HG02885 (cell line): ENCODE data around the gene SKP2.
"Not testable (repeated sequence)": the region's sequence is repeated elsewhere in the genome, so short reads cannot be mapped to it uniquely, and the experiment has no call there.

Experiments
- ATAC-seq: cut with Tn5 transposase; IDR thresholded peaks from one replicate; pipeline ENCODE4 v1.9.1; 2021; ENCODE audit warnings: mild to moderate bottlenecking; ENCODE audit not compliant: unreplicated experiment, poor library complexity

SKP2 gene

DNA sequence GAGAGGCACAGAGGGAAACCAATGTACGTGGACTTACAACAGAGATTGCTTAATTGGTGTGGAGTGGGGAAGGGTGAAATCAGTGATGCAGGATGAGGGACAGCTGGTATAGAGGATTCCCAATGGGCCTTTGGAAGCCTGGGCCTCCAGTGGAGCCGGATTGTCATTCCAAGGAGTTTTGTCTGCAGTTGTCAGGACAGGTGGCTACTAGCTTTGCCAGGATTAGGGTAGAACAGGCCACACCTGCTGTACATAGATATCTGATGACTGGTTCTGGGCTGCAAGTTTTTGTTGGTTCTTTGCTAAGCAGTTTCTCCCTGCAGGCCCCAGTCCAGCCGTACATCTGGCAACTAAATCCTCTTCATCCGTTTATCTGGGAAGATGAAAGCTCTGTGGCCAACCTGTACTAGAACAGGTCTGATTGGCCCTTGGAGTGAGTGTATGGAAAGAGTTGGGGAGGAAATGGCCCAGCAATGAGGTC, 4.2 kb downstream of the SKP2 start:
- no peak for ATAC-seq

DNA sequence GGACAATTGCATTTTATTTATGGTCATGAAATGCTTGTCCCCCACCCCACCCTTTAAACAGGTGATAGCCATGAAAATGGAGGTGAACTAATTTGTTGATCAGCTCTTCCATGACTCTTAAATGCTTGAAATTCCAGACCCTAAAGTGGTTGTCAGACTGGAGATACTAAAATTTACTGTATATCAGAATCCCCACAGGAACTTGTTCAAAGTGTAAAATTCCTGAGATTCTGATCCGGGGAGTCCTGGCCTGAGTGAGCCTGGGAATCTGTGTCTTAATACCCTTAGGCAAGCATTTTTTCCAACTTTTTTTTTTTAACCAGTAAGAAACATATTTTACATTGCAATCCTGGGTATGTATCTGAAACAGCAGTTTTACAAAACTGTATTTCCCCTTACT, 4.7 kb downstream of the SKP2 start:
- no peak for ATAC-seq

DNA sequence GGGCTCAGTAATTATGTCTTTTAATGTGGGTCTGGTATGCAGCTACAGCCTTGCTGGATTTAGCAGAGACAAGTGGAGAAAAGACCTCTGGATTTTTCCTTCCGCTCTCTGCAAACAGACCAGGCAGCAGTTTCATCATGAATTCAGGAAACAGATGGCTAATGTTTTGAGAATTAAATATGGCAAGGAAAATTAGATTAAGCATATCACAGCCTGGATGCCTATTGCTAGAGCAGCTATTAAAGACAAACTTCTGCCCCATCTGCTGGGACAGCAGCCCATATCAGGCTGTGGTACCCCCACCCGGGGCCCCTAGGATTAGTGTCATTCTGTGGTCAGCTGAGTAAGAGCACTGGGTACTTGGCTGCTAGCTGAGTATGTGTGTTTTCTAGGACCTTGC, 6.2 kb downstream of the SKP2 start:
- no peak for ATAC-seq

DNA sequence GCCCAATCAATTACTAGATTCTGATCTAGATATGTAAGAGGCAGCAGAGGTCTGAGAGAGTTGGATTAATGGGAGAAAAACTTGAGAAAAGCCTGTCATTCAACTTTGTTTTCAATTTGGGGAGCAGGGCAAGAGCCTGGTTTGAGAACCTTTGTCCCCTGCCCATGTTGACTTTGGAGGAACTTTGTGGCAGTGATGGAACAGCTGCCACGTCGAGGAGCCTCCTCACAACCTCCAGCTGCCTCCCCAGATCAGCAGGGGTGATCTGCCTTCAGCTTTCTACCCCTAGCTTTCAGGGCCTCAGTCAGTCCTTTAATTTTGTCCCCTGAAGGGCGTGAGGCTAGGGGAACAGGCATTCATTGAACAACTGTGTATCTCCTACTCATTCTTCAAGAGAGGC, 8.7 kb downstream of the SKP2 start:
- ATAC-seq, result no peak

DNA sequence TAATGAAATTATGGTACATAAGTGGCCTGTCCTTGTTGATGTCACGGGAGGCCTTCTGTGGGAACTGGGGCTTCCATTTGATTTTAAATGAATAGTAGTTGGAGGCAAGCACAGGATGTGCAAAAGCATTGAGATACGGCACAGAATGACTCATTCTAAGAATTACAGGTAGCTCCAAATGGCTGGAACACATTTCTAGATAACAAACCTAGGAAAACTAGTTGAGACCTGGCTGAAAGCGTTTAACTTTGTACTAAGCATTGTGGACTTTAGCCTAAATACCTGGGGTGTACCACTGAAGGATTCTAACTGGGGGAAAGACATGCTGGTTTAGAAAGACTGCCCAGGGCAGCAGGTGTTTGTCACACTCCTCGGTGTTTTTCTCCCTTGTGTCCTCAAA, 9.4 kb downstream of the SKP2 start:
- ATAC-seq, result no peak

DNA sequence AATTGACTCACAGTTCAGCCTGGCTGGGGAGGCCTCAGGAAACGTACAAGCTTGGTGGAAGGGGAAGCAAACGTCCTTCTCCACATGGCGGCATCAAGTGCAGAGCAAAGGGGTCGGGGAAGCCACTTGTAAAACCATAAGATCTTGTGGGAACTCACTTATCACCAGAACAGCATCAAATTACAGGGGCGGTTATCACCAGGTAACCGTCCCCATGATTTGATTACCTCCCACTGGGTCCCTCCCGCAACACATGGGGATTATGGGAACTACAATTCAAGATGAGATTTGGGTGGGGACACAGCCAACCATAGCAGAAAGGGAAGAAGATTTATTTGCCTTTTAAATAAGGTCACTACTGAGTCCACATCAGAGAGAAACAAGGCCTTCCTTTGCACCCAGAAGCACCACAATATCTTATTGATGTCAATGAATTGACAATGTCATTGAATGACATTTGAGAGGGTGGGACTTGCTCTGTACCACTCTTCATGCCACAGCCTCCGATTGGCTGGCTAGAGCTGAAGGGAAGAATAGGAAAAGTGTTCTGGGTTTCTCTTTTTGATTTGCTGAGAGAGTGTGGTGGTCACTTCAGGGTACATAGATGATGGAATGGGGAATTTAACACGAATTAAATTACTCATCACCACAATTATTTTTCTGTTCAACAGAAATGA, 11.0 kb downstream of the SKP2 start:
- ATAC-seq, result no peak

DNA sequence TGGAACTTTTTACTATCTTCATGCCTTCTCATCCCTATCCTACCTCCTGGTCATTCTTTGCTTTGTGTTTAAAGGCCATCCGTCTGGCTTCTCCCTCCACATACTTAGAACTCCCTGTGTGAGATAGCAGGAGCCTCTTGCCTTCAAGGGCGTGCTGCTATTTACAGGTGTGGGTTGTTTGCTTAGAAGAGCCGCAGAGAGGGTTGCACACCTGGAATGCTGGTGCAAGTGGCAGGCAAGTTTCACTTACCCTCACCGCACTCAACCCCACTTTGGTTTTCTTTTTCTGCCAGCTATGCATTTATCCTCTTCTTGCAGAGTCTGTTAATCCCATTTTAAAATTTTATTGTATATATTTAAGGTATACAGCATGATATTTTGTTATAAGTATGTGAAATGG, 12.6 kb downstream of the SKP2 start:
- no peak for ATAC-seq

DNA sequence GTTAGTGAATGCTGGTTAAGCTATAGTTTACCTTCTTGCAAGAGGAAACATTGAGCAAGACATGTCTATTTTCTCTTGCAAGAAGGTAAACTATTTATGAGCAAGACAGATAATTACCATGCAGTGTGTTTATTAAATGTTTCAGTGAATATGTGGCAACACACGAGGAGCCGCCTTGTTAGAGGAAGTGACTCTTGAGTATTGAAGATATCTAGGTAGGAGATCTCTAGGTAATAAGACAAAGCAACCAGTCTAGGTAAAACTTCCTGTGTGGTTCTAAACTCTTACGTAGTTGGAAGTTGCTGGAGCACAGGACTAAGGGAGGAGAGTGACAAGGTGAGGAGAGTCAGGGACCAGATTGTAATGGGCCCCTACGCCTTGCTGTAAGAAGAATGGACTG, 16.8 kb downstream of the SKP2 start:
- ATAC-seq, result no peak

DNA sequence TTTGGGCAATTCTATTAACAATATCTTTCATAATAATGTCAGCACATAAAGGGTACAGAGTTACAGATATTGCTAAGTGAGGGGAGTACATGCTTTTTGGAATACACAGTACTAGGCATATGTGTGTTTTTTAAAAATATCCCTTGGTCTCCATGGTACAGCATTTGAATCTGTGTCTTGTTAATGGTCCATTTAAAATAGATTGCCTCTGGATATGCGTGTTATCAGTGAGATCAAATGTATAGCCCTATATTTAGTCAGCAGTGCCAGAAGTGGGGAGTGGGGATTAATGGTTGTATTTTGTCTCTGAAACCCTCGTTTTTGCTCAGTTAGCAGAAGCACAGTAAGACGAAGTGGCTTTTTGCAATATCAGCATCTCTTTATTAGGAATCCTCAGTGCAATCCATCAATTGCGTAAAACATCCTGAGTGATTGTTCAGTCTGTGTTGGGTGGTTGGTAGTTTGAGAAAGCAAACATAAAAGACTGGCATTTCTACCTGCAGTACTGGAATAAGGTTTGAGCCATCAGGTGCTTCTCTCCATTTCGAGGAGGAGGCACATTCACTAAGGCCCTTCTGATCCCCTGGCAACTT, 19.0 kb downstream of the SKP2 start:
- no peak for ATAC-seq

DNA sequence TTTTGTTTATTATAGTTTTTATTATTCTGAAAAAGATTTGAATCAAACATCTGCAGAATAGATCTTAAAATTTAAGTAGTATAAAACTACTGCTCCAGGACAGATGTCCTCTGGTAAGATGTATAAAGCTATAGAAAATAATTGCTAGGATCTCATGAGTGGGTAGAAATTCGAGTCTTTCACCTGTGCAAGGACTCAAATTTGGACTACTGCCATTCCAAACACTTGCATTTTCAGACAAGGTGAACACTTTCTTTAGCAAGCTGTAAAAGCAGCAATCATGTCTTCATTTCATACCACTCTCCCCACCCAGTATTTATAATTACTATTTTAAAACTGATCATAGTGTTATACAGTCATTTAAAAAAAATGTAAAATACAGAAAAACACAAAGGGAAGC, 20.7 kb downstream of the SKP2 start:
- ATAC-seq, result no peak

DNA sequence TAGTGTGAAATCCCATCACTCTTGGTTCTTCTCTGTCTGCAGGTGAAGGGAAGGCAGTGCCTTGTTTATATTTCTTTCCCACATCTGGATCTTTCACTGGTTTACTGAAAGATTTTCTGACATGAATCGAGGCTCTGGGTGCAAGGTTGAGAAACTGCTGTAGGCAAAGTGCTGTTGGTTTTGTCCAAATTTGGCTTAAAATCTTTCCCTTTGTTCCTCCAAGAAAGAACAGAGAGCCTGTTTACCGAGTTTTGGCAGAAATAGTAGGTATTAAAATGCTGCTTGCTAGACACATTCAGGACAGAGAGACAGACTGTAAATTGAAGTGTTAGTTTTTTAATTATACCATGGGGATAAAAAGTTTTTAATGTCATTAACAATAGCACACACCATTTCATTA, 21.5 kb downstream of the SKP2 start:
- no peak for ATAC-seq

DNA sequence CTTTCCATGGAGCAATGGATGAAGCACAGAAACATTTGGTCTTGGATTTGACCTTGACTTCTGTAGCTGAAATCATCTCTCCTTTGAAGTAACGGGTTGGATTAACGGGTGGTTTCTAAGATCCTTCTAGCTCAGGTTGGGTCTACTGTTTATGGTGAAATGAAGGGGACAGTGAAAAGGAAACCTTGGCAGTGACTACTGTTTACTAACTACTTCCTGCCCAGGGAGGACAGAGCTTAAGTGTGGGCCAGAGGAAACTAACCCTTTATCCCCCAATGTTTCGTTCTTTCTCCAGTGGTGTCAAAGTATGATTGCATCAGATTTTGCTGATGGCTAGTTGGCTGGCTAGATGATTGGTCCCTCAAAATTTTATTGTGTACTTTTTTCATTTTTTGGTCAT, 22.2 kb downstream of the SKP2 start:
- no peak for ATAC-seq

DNA sequence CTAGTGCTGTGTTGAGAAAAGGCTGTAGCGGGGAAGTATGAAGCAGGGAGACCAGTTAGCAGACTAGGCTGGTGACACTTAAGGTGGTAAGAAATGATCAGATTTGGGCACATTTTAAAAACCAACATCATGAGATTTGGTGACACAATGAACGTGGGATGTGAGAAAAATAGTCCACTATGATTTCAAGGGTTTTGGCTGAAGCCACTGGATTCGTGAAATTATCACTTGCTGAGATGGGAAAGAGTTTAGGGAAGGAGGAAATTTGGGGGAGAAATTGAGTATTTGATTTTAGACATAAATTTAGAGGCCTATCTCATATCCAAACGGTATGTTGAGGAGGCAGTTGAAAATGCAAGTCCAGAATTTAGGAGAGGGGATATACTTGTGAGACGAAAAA, 23.1 kb downstream of the SKP2 start:
- ATAC-seq, result no peak

DNA sequence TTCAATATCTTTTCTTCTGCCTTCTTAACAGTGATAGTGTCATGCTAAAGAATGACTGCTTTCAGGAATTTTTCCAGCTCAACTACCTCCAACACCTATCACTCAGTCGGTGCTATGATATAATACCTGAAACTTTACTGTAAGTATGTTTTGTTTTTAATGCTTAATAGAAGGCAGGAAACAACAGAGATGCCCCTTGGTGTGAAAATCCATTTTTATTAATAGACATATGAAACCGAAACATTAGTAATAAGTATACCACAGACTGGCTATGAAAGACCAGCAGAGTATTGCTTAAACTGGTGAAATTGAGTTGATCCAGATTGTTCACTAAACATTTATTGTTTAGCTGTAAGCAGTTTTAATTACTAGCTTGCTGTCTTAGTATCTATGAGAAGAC, 25.2 kb downstream of the SKP2 start:
- ATAC-seq, result peak; percentile 98

DNA sequence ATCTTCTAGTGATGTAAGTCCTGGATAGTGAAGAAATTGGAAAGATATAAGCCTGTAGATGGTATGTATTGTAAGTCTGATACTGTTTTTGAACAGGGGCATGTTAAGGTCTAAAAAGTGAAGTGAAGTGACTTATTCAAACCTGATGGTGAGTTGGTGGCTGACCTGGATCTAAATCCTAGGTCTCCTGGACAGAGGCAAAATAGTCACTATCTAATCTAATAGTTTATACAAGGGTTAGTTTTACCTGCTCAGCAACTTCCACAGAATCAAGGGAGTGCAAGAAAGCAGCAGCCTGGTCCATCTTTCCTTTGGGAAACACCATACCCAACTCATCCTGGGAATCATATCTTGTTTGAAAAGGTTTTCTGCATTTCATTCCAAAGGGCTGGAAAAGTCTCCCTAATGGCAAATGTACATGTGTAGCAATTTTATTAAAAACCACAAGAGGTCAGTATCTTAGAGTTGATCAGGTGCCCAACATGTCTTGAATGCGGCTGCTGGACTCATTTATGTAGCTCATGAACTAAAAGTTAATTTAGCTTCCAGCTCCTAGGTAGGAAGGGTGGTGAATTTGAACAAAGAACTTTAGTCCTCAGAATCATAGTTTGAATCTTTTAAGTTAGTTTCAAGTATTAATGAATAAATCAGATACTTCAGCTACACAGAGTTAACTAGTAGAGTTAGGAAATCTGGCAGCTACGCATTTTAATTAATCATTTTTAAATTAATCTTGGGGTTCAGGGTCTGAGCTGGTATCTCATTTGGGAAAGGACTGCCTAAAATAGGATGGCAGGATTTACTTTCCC, 26.0 kb downstream of the SKP2 start:
- ATAC-seq, result peak; percentile 23

DNA sequence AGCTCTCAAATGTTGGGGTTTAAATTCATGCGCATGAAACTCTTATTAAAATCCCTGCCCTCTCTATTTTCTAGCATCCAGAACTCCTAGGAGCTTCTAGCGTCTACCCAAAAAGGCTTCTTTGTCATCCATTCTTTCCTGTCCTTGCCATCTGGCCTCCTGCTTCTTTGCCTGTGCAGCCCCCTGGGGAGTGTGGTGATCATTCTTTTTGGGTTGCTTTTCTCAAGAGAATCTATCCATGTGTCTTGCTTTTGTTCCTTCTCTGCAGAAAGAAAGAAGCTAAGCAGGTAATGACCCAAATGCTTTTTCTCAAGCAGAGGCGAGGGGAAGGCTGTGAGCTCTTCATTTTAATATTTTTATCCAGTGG, 26.6 kb downstream of the SKP2 start:
- ATAC-seq, result no peak

DNA sequence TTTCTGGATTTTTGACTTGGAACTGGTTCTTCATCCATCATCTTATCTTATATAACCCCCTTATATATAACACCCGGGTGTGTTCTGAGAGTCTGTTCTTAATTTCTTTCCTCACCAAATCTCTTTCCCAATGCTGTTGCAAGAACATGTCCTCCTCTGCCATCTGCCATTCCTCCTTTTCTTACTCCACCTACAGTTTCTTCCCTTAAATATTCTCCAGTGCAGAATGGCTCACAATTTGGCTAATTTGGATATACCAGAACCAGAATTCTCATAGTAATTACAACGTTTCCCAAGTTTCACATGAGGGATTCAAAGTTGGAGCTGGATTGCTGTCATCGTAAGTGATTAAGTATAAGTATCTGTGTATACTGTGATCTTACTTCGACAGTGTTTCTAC, 28.0 kb downstream of the SKP2 start:
- ATAC-seq, result no peak

DNA sequence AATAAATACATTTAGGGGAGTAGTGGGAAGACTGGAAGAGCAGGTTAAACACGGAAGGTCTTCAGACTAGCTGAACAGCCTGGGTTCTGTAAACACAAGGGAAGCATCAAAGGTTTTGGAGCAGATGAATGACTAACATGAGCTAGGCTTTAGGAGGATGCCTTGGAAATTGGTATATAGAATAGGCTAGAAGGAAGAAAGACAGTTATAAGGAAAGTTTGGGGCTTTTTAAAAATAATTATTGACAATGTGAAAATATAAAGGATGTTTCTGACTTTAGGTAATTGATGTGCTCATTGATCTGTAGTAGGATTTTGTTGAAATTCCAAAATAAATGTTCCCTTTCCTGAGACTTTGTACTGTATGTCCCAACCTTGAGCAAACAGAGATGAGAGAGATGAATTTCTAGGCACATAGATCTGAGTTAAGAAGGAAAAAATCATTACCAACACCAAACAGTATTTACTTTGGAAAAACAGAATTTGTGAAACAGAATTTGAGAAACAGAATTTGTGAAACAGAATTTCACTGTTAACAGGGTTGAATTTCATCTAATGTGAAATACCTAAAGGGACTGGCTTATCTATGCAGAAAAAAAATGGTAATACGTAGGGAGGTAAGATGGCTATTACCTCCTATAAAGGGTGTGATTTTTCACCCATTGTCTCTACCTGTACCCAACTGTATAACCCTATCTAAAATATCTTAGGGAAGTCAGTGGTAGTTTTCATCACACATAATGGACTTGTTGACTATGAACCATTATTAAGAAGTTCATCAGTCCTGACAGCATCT, 28.8 kb downstream of the SKP2 start:
- no peak for ATAC-seq

DNA sequence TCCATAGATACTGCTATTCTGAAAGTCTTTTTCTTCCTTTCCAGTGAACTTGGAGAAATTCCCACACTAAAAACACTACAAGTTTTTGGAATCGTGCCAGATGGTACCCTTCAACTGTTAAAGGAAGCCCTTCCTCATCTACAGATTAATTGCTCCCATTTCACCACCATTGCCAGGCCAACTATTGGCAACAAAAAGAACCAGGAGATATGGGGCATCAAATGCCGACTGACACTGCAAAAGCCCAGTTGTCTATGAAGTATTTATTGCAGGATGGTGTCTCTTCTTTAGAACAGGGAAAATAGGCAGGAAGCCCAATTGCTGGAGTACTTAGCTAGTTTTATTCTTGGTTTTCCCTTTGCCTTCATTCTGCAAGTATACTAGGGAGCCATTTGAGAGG, 29.9 kb downstream of the SKP2 start:
- ATAC-seq, result no peak

DNA sequence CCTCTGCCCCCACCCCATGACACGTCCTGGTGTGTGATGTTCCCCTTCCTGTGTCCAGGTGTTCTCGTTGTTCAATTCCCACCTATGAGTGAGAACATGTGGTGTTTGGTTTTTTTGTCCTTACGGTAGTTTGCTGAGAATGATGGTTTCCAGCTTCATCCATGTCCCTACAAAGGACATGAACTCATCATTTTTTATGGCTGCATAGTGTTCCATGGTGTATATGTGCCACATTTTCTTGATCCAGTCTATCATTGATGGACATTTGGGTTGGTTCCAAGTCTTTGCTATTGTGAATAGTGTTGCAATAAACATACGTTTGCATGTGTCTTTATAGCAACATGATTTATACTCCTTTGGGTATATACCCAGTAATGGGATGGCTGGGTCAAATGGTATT, 32.5 kb downstream of the SKP2 start:
- not testable (repeated sequence) for ATAC-seq

DNA sequence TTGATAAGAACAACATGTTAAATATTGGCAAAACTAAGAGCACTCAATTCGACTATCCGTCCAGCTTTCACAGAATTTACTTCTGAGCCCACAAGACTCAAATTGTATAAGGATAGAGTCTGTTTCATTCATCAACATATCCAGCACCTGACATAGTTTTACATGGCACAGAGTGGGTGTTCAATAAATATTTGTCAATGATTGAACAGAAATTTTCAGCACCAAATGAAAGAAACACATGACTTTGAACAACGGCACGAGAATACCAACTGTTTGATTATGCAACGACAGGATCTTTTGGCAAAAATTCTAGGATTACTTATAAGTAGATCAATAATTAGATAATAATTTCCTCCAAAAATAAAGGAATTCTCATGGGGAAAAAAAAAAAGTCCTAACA, 41.8 kb downstream of the SKP2 start:
- ATAC-seq, result no peak
